Measurements from ENCODE around the gene NOS1.

DNA sequence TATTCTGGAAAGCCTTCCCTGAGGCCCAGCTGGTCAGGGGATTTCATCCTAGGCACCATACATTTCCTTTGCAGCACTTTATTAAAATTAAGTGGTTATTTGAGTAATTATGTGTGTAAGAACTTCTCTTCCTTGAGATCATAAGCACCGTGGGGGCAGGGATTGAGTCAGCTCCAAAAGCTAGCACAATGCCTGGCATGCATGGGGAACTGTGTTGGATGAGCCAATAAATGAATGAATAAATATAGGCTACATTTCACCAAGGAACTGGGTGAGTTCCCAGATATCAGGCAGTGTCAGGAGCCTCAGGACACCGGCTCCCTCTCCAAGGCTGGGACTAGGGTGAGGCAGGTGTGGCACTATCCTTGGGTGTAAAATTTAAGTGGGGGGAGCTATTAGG lies 88.3 kb downstream of the NOS1 start:
- TF ChIP-seq, protein P1, sequence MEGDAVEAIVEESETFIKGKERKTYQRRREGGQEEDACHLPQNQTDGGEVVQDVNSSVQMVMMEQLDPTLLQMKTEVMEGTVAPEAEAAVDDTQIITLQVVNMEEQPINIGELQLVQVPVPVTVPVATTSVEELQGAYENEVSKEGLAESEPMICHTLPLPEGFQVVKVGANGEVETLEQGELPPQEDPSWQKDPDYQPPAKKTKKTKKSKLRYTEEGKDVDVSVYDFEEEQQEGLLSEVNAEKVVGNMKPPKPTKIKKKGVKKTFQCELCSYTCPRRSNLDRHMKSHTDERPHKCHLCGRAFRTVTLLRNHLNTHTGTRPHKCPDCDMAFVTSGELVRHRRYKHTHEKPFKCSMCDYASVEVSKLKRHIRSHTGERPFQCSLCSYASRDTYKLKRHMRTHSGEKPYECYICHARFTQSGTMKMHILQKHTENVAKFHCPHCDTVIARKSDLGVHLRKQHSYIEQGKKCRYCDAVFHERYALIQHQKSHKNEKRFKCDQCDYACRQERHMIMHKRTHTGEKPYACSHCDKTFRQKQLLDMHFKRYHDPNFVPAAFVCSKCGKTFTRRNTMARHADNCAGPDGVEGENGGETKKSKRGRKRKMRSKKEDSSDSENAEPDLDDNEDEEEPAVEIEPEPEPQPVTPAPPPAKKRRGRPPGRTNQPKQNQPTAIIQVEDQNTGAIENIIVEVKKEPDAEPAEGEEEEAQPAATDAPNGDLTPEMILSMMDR (IDR thresholded peaks at IDR 0.05; ENCODE audit: control extremely low read depth in 1 of 3, insufficient read depth in 1 of 3, low read depth in 1 of 3, low read length in 3 of 3) = no peak
- no peak for TF ChIP-seq ATF3 (IDR thresholded peaks at IDR 0.05; ENCODE audit: insufficient read depth, low read depth, low read length)

Data from H1 (cell line).